GM12878 (cell line): ENCODE data around the gene GIMAP7. TPM values are rescaled to one million over a fixed set of nuclear protein-coding genes. Genes with fewer than 3 reads are reported as not detected.

ENCODE experiments used
- ATAC-seq: fragments of 200-7000 bp; cut with Tn5 transposase; 3 replicates; pipeline ENCODE4 v1.9.1; 2020; ENCODE audit warnings: mild to moderate bottlenecking, moderate library complexity
- Bru-seq: library from RNA; stranded (reverse); fragments of 400-500 nt; gene quantifications from one replicate; lab custom pipeline; 2021; lab: Mats Ljungman, UMichigan
- BruChase-seq, 2 experiments: library from RNA; stranded (reverse); fragments of 400-500 nt; gene quantifications; one replicate each; lab custom pipeline; 2021; lab: Mats Ljungman, UMichigan
- BruUV-seq: library from RNA; stranded (reverse); fragments of 400-500 nt; replicated peaks from 2 replicates; lab custom pipeline; 2021; lab: Mats Ljungman, UMichigan
- CTCF ChIA-PET: fragments of 300-600 bp; sonication (Branson Sonifier 250); formaldehyde crosslinking; extraction: SDS; loops from one replicate; lab custom pipeline; 2021; ENCODE audit warnings: inconsistent platforms; lab: Yijun Ruan, JAX
- POLR2A ChIA-PET: fragments of 350-600 bp; formaldehyde crosslinking; extraction: SDS; loops from one replicate; lab custom pipeline; 2021; ENCODE audit warnings: inconsistent platforms; lab: Charles Lee
- RAD21 ChIA-PET: fragments of 300-600 bp; sonication (Branson Sonifier 250); formaldehyde crosslinking; loops from one replicate; lab custom pipeline; 2023; ENCODE audit warnings: antibody characterized with exemption; ENCODE audit not compliant: unreplicated experiment; lab: Charles Lee
- SMC1A ChIA-PET: fragments of 300-600 bp; sonication (Branson Sonifier 250); formaldehyde crosslinking; loops from one replicate; lab custom pipeline; 2023; ENCODE audit not compliant: unreplicated experiment, uncharacterized antibody; lab: Charles Lee
- DNase-seq: peaks from one replicate; pipeline ENCODE4 v3.0.0-alpha.2; 2011; ENCODE audit warnings: low read depth, low spot score
- FAIRE-seq: peaks from 3 replicates; lab custom pipeline; 2011; peaks lifted over from hg19 to GRCh38; lab: Jason Lieb, UNC
- H2AFZ ChIP-seq: 2 replicates; pipeline ENCODE4 v1.6.0; 2011; ENCODE audit warnings: low read depth, low read length, control low read depth; ENCODE audit not compliant: control insufficient read depth
- H3K27ac ChIP-seq: 2 replicates; pipeline ENCODE4 v1.5.1; 2011; ENCODE audit warnings: control low read depth; ENCODE audit not compliant: control insufficient read depth, insufficient read depth
- H3K27me3 ChIP-seq, 2 experiments: replicated peaks in 1 of 2; 2 replicates each; pipeline versions ENCODE4 v1.6.0 to v1.6.1; 2011; ENCODE audit warnings: low read length in 1 of 2; ENCODE audit not compliant: control insufficient read depth in 2 of 2, insufficient read depth in 2 of 2
- H3K36me3 ChIP-seq, 2 experiments: 2 replicates each; pipeline ENCODE4 v1.5.1; 2011; ENCODE audit warnings: low read length in 1 of 2; ENCODE audit not compliant: control insufficient read depth in 2 of 2, insufficient read depth in 2 of 2
- H3K4me1 ChIP-seq: 2 replicates; pipeline ENCODE4 v1.6.1; 2011; ENCODE audit warnings: mild to moderate bottlenecking, low read length, moderate library complexity, mixed read lengths; ENCODE audit not compliant: control insufficient read depth, insufficient read depth
- H3K4me2 ChIP-seq: 2 replicates; pipeline ENCODE4 v1.6.0; 2011; ENCODE audit warnings: control low read depth; ENCODE audit not compliant: control insufficient read depth, insufficient read depth
- H3K4me3 ChIP-seq: fragments of 200-600 bp; sonication (generic); 2 replicates; pipeline ENCODE4 v1.5.1; 2016
- H3K79me2 ChIP-seq: 2 replicates; pipeline ENCODE4 v1.6.0; 2011; ENCODE audit warnings: low read length; ENCODE audit not compliant: control insufficient read depth, insufficient read depth
- H3K9ac ChIP-seq: 2 replicates; pipeline ENCODE4 v1.8.0; 2011; ENCODE audit warnings: low read length, control low read depth, mixed read lengths; ENCODE audit not compliant: control insufficient read depth, insufficient read depth
- H3K9me3 ChIP-seq: replicated peaks from 3 replicates; pipeline ENCODE4 v1.5.1; 2011; ENCODE audit warnings: mild to moderate bottlenecking, low read length; ENCODE audit not compliant: control insufficient read depth, insufficient read depth
- H4K20me1 ChIP-seq: 2 replicates; pipeline ENCODE4 v1.6.0; 2011; ENCODE audit not compliant: control insufficient read depth, insufficient read depth
- ATF2 ChIP-seq: IDR thresholded peaks from 2 replicates; pipeline ENCODE4 v1.6.1; 2012; ENCODE audit warnings: low read length, inconsistent platforms
- BACH1 ChIP-seq: fragments of 450-650 bp; IDR thresholded peaks from 2 replicates; pipeline ENCODE4 v1.6.1; 2017; ENCODE audit warnings: mild to moderate bottlenecking, borderline replicate concordance
- CBFB ChIP-seq: IDR thresholded peaks from 2 replicates; pipeline ENCODE4 v1.6.1; 2016; ENCODE audit warnings: antibody characterized with exemption, low read depth
- CBX3 ChIP-seq: fragments of 200-600 bp; sonication (generic); IDR thresholded peaks from 2 replicates; pipeline ENCODE4 v1.6.1; 2016; ENCODE audit warnings: low read depth, borderline replicate concordance
- CEBPB ChIP-seq, 2 experiments: fragments of 150-350 bp in 1 of 2; IDR thresholded peaks; 2 replicates each; pipeline ENCODE4 v1.6.1; 2012 to 2014; ENCODE audit warnings: low read depth in 2 of 2, low read length in 2 of 2, borderline replicate concordance in 1 of 2, inconsistent platforms in 1 of 2
- FOS ChIP-seq: IDR thresholded peaks from 3 replicates; pipeline ENCODE4 v1.6.1; 2011; ENCODE audit warnings: borderline replicate concordance; ENCODE audit not compliant: insufficient read length; ENCODE audit errors: extremely low read depth
- HSF1 ChIP-seq: fragments of 150-350 bp; IDR thresholded peaks from 2 replicates; pipeline ENCODE4 v1.6.1; 2014; ENCODE audit warnings: mild to moderate bottlenecking, low read depth, low read length
- MEF2B ChIP-seq: fragments of 450-650 bp; IDR thresholded peaks from 2 replicates; pipeline ENCODE4 v1.6.1; 2018; ENCODE audit warnings: mild to moderate bottlenecking, moderate library complexity; ENCODE audit not compliant: partially characterized antibody, poor library complexity, severe bottlenecking
- MTA2 ChIP-seq: fragments of 450-650 bp; IDR thresholded peaks from 2 replicates; pipeline ENCODE4 v1.6.1; 2016; ENCODE audit warnings: low read depth, mild to moderate bottlenecking, moderate library complexity
- PAX5 ChIP-seq: IDR thresholded peaks from 2 replicates; pipeline ENCODE4 v1.6.1; 2011; ENCODE audit warnings: low read depth, low read length, borderline replicate concordance
- POLR2A ChIP-seq: IDR thresholded peaks from 2 replicates; pipeline ENCODE4 v1.6.1; 2011; ENCODE audit warnings: low read depth, mild to moderate bottlenecking, low read length
- RAD51 ChIP-seq: fragments of 450-650 bp; IDR thresholded peaks from 2 replicates; pipeline ENCODE4 v1.6.1; 2016; ENCODE audit warnings: moderate library complexity, mild to moderate bottlenecking, inconsistent platforms
- RBBP5 ChIP-seq: fragments of 200-600 bp; sonication (generic); conservative IDR thresholded peaks from 2 replicates; pipeline ENCODE4 v1.6.1; 2016
- RCOR1 ChIP-seq: conservative IDR thresholded peaks from 2 replicates; pipeline ENCODE4 v1.6.1; 2012; ENCODE audit warnings: low read depth, low read length, improper control_type of control experiment
- STAT3 ChIP-seq: IDR thresholded peaks from 2 replicates; pipeline ENCODE4 v1.6.1; 2011; ENCODE audit warnings: low read depth, low read length, improper control_type of control experiment
- TAF1 ChIP-seq: IDR thresholded peaks from 2 replicates; pipeline ENCODE4 v1.6.1; 2011; ENCODE audit warnings: mild to moderate bottlenecking, low read depth, low read length, borderline replicate concordance
- TCF3 ChIP-seq: IDR thresholded peaks from 2 replicates; pipeline ENCODE4 v1.6.1; 2012; ENCODE audit warnings: low read depth, mild to moderate bottlenecking, low read length, borderline replicate concordance; ENCODE audit not compliant: insufficient read depth
- YY1 ChIP-seq: IDR thresholded peaks from 2 replicates; pipeline ENCODE4 v1.6.1; 2011; ENCODE audit warnings: low read depth, mild to moderate bottlenecking, low read length
- ZNF207 ChIP-seq: fragments of 450-650 bp; IDR thresholded peaks from 2 replicates; pipeline ENCODE4 v1.6.1; 2014; ENCODE audit warnings: antibody characterized with exemption, mild to moderate bottlenecking, borderline replicate concordance
- WGBS: methylation state at CpG from one replicate; pipeline ENCODE4 v1.1.6; 2016; ENCODE audit warnings: low lambda C conversion rate; ENCODE audit not compliant: insufficient replicate concordance, insufficient coverage; ENCODE audit errors: missing lambda C conversion rate; 5-methylcytosine and 5-hydroxymethylcytosine counted together
- in situ Hi-C: fragments of 300-500 bp; cut with MboI; formaldehyde crosslinking; loops from 9 replicates; pipeline ENCODE4 v1.14.3; 2018; ENCODE audit warnings: mixed read lengths
- intact Hi-C: fragments of 100-400 bp; cut with micrococcal nuclease; formaldehyde crosslinking; loops from one replicate; pipeline ENCODE4 v1.14.2; 2022; ENCODE audit not compliant: unreplicated experiment
- long read RNA-seq, 2 experiments: library from polyadenylated mRNA; unstranded; transcript quantifications; one replicate each; pipeline ENCODE4 v2.0.0, GENCODE V29; 2019 to 2020
- polyA minus RNA-seq, 3 experiments: library from RNA; depleted of rRNA, polyadenylated mRNA; stranded (reverse); fragments of >200 nt; gene quantifications; 2 replicates each; pipeline ENCODE4 v1.2.3, GENCODE V29; 2011
- polyA plus RNA-seq, 11 experiments: library from polyadenylated mRNA; depleted of rRNA in 4 of 11; unstranded in 6 of 11; stranded (reverse) in 5 of 11; fragments of >200 nt; fragmentation: Nextera tagmentation in 4 of 11; fragmentation: Illumina TruSeq in 1 of 11; extraction: Ambion mirVana in 4 of 11; extraction: Trizol in 1 of 11; gene quantifications; 1 replicate in 1 of 11; 2 replicates in 10 of 11; pipeline versions ENCODE4 v1.2.1 to v1.2.3, GENCODE V29; 2011 to 2016; ENCODE audit warnings: inconsistent platforms in 2 of 11, missing spikeins in 2 of 11, low read depth in 1 of 11
- total RNA-seq, 4 experiments: library from RNA; depleted of rRNA in 3 of 4; stranded (reverse); fragments of >200 nt in 3 of 4; fragmentation: Illumina TruSeq in 1 of 4; extraction: Trizol in 1 of 4; gene quantifications; 2 replicates each; pipeline versions ENCODE4 v1.2.1 to v1.2.3, GENCODE V29; 2013 to 2021

The GIMAP7 gene
- total RNA-seq (2013; cell fraction: nucleolus; rRNA removed): 0.42 TPM in 1 of 2 replicates, not detected in the other
- 2.7 and 2.8 TPM in 2 replicates for total RNA-seq (2014; rRNA removed)
- total RNA-seq (2014; rRNA removed; fragmentation: Illumina TruSeq; extraction: Trizol): 4.5 and 5.1 TPM in 2 replicates
- 3.4 and 3.9 TPM in 2 replicates for total RNA-seq (2021)
- 6.3 TPM for polyA plus RNA-seq (2011; ENCODE audit: low read depth)
- 4.9 and 7.4 TPM in 2 replicates for polyA plus RNA-seq (2011; rRNA removed)
- 4.9 and 5.4 TPM in 2 replicates for polyA plus RNA-seq (2011; cell fraction: cytosol; rRNA removed)
- polyA plus RNA-seq (2011; cell fraction: nucleus; rRNA removed): 3.0 and 3.2 TPM in 2 replicates
- polyA plus RNA-seq (2012): 7.0 and 9.8 TPM in 2 replicates
- polyA plus RNA-seq (2014; fragmentation: Illumina TruSeq; extraction: Trizol): 7.4 and 10.2 TPM in 2 replicates
- polyA plus RNA-seq (2014; fragmentation: Nextera tagmentation; extraction: Ambion mirVana): 10 to 100 TPM; 14.1 to 16.6 TPM
- 3.5 and 3.7 TPM in 2 replicates for polyA plus RNA-seq (2014; rRNA removed)
- 1 to 10 TPM; 5.8 to 6.8 TPM for polyA plus RNA-seq (2016; fragmentation: Nextera tagmentation; extraction: Ambion mirVana)
- polyA minus RNA-seq (2011; rRNA and poly(A)+ RNA removed): 3.1 and 4.6 TPM in 2 replicates
- polyA minus RNA-seq (2011; cell fraction: cytosol; rRNA and poly(A)+ RNA removed): 2.0 and 2.5 TPM in 2 replicates
- polyA minus RNA-seq (2011; cell fraction: nucleus; rRNA and poly(A)+ RNA removed): 1.9 and 2.1 TPM in 2 replicates
- percentile 56 among the genes with signal in this experiment for Bru-seq, nascent RNA
- BruChase-seq, experiment 1, labeled RNA remaining after a 6-hour chase: percentile 28 among the genes with signal in this experiment
- percentile 44 among the genes with signal in this experiment for BruChase-seq, experiment 2, labeled RNA remaining after a 2-hour chase
- long read RNA-seq, experiment 1, partial matches to known transcripts: 0 of 4 reads
- long read RNA-seq, experiment 1, other reads (novel, unspliced or antisense): 0 of 4 reads
- long read RNA-seq, experiment 2, transcript GIMAP7-201 (2 exons, 1,256 nt): major isoform, 27 of 28 reads
- long read RNA-seq, experiment 2, partial matches to known transcripts: 0 of 28 reads
- long read RNA-seq, experiment 2, other reads (novel, unspliced or antisense): 1 of 28 reads

- RAD21 ChIA-PET: interaction anchor here (0.8 kb wide), 1 partner anchor 66 kb away, joined by 3 read pairs; no protein-coding TSS in a partner anchor
- intact Hi-C loops: no loop called here
- no TSS peak for BruUV-seq
- ATAC-seq (peak; percentile 85), FAIRE-seq (peak; percentile 7), DNase-seq (peak; percentile 56)
- no peaks in the 10 kb centered on the region; the same call in 1 of the 2 replicates for H3K4me1 ChIP-seq
- peak within 1 kb of the TSS; percentile 63 for H3K27ac ChIP-seq
- CTCF ChIA-PET: interaction anchor here (1.2 to 1.5 kb wide), 2 partner anchors 66 to 240 kb away, joined by 4 read pairs; no protein-coding TSS in a partner anchor
- H3K4me3 ChIP-seq: peak within 1 kb of the TSS; percentile 80
- peaks cover 1% of the 10 kb centered on the region; the same call in 1 of the 3 replicates for H3K9me3 ChIP-seq
- POLR2A ChIA-PET: no interaction called here
- no peaks in the 10 kb centered on the region for H3K36me3 ChIP-seq
- in situ Hi-C loops: no loop called here
- H3K79me2 ChIP-seq: peaks cover 24% of the 10 kb centered on the region
- no peaks in the 10 kb centered on the region for H4K20me1 ChIP-seq
- H3K4me2 ChIP-seq: peak within 1 kb of the TSS; percentile 66
- WGBS: 0% methylated on average over 3 of the region's 3 CpGs
- H3K9ac ChIP-seq: peak within 1 kb of the TSS; percentile 72
- peak within 1 kb of the TSS; percentile 50 for H2AFZ ChIP-seq
- SMC1A ChIA-PET: interaction anchor here (1.3 kb wide), 1 partner anchor 153 kb away, joined by 4 read pairs; no protein-coding TSS in a partner anchor
- H3K27me3 ChIP-seq: no peaks in the 10 kb centered on the region
- TF ChIP-seq RAD51: no peak
- no peak for TF ChIP-seq BACH1
- 0 out of 2 replicates have a peak, but pooled peaks have one; percentile 23 for TF ChIP-seq PAX5
- no peak for TF ChIP-seq STAT3
- TF ChIP-seq TAF1: peak; percentile 56; the same call in 1 of the 2 replicates
- no peak for TF ChIP-seq TCF3
- no peak for TF ChIP-seq YY1
- no peak for TF ChIP-seq CEBPB (IDR thresholded peaks at IDR 0.05; ENCODE audit: borderline replicate concordance in 1 of 2, low read depth in 2 of 2, low read length in 2 of 2)
- no peak for TF ChIP-seq RCOR1
- TF ChIP-seq POLR2A: peak; percentile 67
- no peak for TF ChIP-seq RBBP5
- no peak for TF ChIP-seq CBX3
- peak; percentile 16 for TF ChIP-seq MEF2B
- TF ChIP-seq ZNF207: no peak
- TF ChIP-seq MTA2: no peak
- no peak for TF ChIP-seq HSF1
- no peak for TF ChIP-seq FOS
- no peak for TF ChIP-seq CBFB
- TF ChIP-seq ATF2: no peak
Measured at GRCh38 chr7:150514748-150515222, at the start of gene GIMAP7. Gene GIMAP7 (plus strand): TSS chr7:150514872. CDS start chr7:150519975, 5,103 bp downstream.
